Peyer's patch (tissue), 4 donors: Measurements from ENCODE around the gene ZSCAN12. TPM values are rescaled to one million over a fixed set of nuclear protein-coding genes. Genes with fewer than 3 reads are reported as not detected.
"Not testable (repeated sequence)": the region's sequence is repeated elsewhere in the genome, so short reads cannot be mapped to it uniquely, and the experiment has no call there.

ENCODE experiments used
- DNase-seq, 3 donors: peaks; one replicate each; pipeline ENCODE4 v3.0.0-alpha.2; 2017 to 2019
- H3K27ac ChIP-seq, 4 donors: fragments of 200-600 bp; sonication (generic); one replicate each; pipeline ENCODE4 v1.5.1; 2016 to 2019
- H3K27me3 ChIP-seq, 2 donors: fragments of 200-600 bp; sonication (generic); one replicate each; pipeline ENCODE4 v1.5.1; 2019
- H3K36me3 ChIP-seq, 3 donors: fragments of 200-600 bp; sonication (generic); one replicate each; pipeline ENCODE4 v1.5.1; 2016 to 2019
- H3K4me1 ChIP-seq, 4 donors: fragments of 200-600 bp; sonication (generic); one replicate each; pipeline ENCODE4 v1.5.1; 2016 to 2019
- H3K4me3 ChIP-seq, 4 donors: fragments of 200-600 bp; sonication (generic); 1 replicate in 3 of 4; 2 replicates in 1 of 4; pipeline ENCODE4 v1.5.1; 2016 to 2019; ENCODE audit warnings: mild to moderate bottlenecking in 1 of 4
- H3K9me3 ChIP-seq, 4 donors: fragments of 200-600 bp; sonication (generic); one replicate each; pipeline ENCODE4 v1.5.1; 2016 to 2019; ENCODE audit warnings: mild to moderate bottlenecking in 1 of 4
- POLR2A ChIP-seq, 2 donors: fragments of 450-650 bp; IDR thresholded peaks; one replicate each; pipeline ENCODE4 v1.5.1; 2017; ENCODE audit warnings: antibody characterized with exemption in 2 of 2, mild to moderate bottlenecking in 2 of 2, moderate library complexity in 2 of 2
- total RNA-seq, 4 donors: library from RNA; depleted of rRNA; stranded (reverse); fragments of >200 nt; gene quantifications; one replicate each; pipeline ENCODE4 v1.1.0, GENCODE V29; 2016
- TF ChIP-seq, protein P1 (sequence below), 6 experiments: fragments of 450-650 bp in 4 of 6; fragments of 200-600 bp in 2 of 6; sonication (generic) in 1 of 6; IDR thresholded peaks; one replicate each; pipeline ENCODE4 v1.5.1; 2017 to 2019; ENCODE audit warnings: antibody characterized with exemption in 6 of 6, mild to moderate bottlenecking in 3 of 6, moderate library complexity in 1 of 6

Gene ZSCAN12
- 10 to 100 TPM in 1 of 4 donors, 1 to 10 TPM in 3; 4.0 to 19.8 (median 7.5) TPM for total RNA-seq

GRCh38 chr6:28399350-28400121, at the start of gene ZSCAN12:
ZSCAN12 (minus strand) TSS chr6:28399747; CDS start chr6:28398405, 1,342 bp downstream.
- H3K4me1 ChIP-seq, result peaks cover 0 to 22% (median 0%) of the 10 kb centered on the region in 4 donors
- H3K27ac ChIP-seq, result peak within 1 kb of the TSS; percentile 2 to 76 (median 40)
- no peaks in the 10 kb centered on the region for H3K9me3 ChIP-seq
- no peaks in the 10 kb centered on the region for H3K27me3 ChIP-seq
- no peak for TF ChIP-seq POLR2A (IDR thresholded peaks at IDR 0.05)
- TF ChIP-seq, protein P1, sequence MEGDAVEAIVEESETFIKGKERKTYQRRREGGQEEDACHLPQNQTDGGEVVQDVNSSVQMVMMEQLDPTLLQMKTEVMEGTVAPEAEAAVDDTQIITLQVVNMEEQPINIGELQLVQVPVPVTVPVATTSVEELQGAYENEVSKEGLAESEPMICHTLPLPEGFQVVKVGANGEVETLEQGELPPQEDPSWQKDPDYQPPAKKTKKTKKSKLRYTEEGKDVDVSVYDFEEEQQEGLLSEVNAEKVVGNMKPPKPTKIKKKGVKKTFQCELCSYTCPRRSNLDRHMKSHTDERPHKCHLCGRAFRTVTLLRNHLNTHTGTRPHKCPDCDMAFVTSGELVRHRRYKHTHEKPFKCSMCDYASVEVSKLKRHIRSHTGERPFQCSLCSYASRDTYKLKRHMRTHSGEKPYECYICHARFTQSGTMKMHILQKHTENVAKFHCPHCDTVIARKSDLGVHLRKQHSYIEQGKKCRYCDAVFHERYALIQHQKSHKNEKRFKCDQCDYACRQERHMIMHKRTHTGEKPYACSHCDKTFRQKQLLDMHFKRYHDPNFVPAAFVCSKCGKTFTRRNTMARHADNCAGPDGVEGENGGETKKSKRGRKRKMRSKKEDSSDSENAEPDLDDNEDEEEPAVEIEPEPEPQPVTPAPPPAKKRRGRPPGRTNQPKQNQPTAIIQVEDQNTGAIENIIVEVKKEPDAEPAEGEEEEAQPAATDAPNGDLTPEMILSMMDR (IDR thresholded peaks at IDR 0.05), result peak in 5 of 6 experiments; percentile 31 to 68 (median 43)
- peak; percentile 79 to 91 (median 81) for DNase-seq
- no peaks in the 10 kb centered on the region for H3K36me3 ChIP-seq
- peak within 1 kb of the TSS; percentile 69 to 89 (median 74) for H3K4me3 ChIP-seq

GRCh38 chr6:28449056-28449455, 49.5 kb upstream of the ZSCAN12 start:
- peaks cover 0 to 10% of the 10 kb centered on the region in 2 donors for H3K27me3 ChIP-seq

GRCh38 chr6:28447512-28447906, 48.0 kb upstream of the ZSCAN12 start:
- not testable (repeated sequence) for H3K27ac ChIP-seq, H3K36me3 ChIP-seq, H3K27me3 ChIP-seq, H3K9me3 ChIP-seq, H3K4me3 ChIP-seq, H3K4me1 ChIP-seq, DNase-seq

More at GRCh38 chr6:28449056-28449455, 49.5 kb upstream of the ZSCAN12 start:
- no peaks in the 10 kb centered on the region for H3K4me1 ChIP-seq
- no peaks in the 10 kb centered on the region for H3K9me3 ChIP-seq
- H3K27ac ChIP-seq, result no peak overlapping the region
- H3K4me3 ChIP-seq, result no peak overlapping the region
- no peaks in the 10 kb centered on the region for H3K36me3 ChIP-seq
- TF ChIP-seq, protein P1 (IDR thresholded peaks at IDR 0.05), result no peak
- TF ChIP-seq POLR2A (IDR thresholded peaks at IDR 0.05), result no peak
- no peak for DNase-seq

DNA sequence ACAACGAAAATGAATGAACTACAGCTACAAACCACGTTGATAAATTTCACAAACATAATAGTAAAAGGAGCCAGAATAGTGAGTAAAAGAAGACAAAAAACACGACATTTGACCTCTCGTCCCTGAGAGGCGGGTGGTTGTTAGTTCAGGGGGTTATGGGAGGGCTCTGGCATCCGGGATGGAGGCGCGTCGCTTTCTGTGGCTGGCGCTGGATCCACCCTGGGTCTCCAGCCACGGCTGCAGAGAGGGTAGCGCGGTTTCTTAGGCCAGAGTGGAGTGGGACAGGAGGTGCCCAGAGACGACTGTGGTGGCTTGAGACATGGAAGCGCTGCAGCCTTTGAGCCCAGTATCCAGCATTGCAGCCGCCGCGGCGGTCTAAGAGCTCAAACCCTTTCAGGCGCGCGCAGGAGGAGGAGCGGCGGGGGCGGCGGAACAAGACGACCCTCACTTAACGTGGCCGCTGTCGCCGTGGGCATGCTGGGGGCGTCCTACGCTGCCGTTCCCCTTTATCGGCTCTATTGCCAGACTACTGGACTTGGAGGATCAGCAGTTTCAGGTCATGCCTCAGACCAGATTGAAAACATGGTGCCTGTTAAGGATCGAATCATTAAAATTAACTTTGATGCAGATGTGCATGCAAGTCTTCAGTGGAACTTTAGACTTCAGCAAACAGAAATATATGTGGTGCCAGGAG, 47.4 kb upstream of the ZSCAN12 start:
- no peak for DNase-seq
- Histone ChIP-seq H3K9me3 (no peaks in the 10 kb centered on the region), H3K4me1 (no peaks in the 10 kb centered on the region), H3K27ac (no peak overlapping the region), H3K36me3 (no peaks in the 10 kb centered on the region), H3K27me3 (peaks cover 0 to 10% of the 10 kb centered on the region in 2 donors), H3K4me3 (peak overlapping the region in 1 of 4 donors; percentile 22)
- TF ChIP-seq, protein P1 (IDR thresholded peaks at IDR 0.05), result no peak
- no peak for TF ChIP-seq POLR2A (IDR thresholded peaks at IDR 0.05)

DNA sequence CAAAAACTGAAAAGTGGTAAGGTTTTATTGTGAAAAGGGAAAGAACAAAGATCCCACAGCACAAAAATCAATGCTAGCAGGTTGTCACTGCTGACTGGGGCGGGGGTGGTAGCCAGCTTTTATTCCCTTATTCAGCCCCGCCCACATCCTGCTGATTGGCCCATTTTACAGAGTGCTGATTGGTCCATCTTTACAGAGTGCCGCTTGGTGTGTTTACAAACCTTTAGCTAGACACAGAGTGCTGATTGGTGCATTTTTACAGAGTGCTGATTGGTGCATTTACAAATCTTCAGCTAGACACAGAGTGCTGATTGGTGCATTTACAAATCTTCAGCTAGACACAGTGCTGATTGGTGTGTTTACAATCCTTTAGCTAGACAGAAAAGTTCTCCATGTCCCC, 45.2 kb upstream of the ZSCAN12 start:
- not testable (repeated sequence) for DNase-seq, H3K27ac ChIP-seq, H3K4me1 ChIP-seq, H3K36me3 ChIP-seq, H3K4me3 ChIP-seq, H3K27me3 ChIP-seq, H3K9me3 ChIP-seq

DNA sequence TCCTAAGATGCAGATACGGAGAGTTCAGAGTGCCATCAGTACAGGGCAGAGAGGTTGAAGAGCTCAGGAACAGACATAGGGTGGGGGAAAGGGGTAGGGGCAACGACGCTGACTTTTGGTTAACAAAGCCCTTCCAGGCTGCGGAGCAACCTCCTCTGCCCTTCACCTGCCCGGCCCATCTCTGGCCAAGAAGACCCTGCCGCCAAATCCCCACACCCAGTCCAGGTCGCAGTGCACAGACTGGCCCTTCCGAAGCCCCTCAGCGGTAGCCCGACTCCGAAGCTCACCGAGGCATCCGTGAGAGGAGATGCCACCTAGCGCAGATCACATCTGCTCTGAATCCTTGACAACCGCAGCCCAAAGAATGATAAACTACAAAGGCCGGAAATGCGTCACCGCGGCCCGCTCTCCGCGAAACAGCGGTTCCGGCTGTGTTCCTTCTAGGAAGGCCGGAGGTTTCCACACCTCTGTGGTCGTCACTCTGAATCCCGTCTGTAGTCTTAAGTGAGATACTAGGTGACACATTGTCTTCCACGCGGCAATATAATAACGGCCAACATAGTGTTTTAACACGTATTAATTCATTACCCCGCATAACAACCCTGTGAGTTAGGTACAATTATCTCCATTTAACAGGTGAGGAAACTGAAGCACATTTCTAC, 43.7 kb upstream of the ZSCAN12 start, which contains the start of gene ZSCAN23:
Gene ZSCAN23, minus strand, starts transcription at position 380 of the 662 bp plus-strand sequence. CDS start 7,225 bp downstream, outside the sequence.
- Histone ChIP-seq H3K36me3 (no peaks in the 10 kb centered on the region), H3K4me1 (no peaks in the 10 kb centered on the region)
- DNase-seq, result peak; percentile 52 to 90 (median 56)

More for the DNA sequence above, 43.7 kb upstream of the ZSCAN12 start, which contains the start of gene ZSCAN23:
- Histone ChIP-seq H3K9me3 (no peaks in the 10 kb centered on the region), H3K27me3 (peaks cover 0 to 10% of the 10 kb centered on the region in 2 donors), H3K4me3 (peak within 1 kb of the TSS; percentile 39 to 70 (median 46)), H3K27ac (peak within 1 kb of the TSS in 2 of 4 donors; percentile 15 to 29)
- TF ChIP-seq, protein P1 (IDR thresholded peaks at IDR 0.05), result no peak
- no peak for TF ChIP-seq POLR2A (IDR thresholded peaks at IDR 0.05)
